Keratinocyte (primary cell): Measurements from ENCODE around the gene CLK1.

ENCODE experiments used
- EZH2 ChIP-seq: IDR thresholded peaks from one replicate; pipeline ENCODE4 v1.6.1; 2012; ENCODE audit warnings: inconsistent platforms, mild to moderate bottlenecking, low read length, moderate library complexity
- TF ChIP-seq, protein P1 (sequence below), 3 experiments: IDR thresholded peaks in 1 of 3; conservative IDR thresholded peaks in 1 of 3; optimal IDR thresholded peaks in 1 of 3; 2 replicates in 2 of 3; 3 replicates in 1 of 3; pipeline versions ENCODE3 to v1.5.1; 2011; ENCODE audit warnings: low read length in 3 of 3, mild to moderate bottlenecking in 3 of 3, moderate library complexity in 2 of 3, control low read depth in 1 of 3, inconsistent platforms in 1 of 3; ENCODE audit not compliant: insufficient read depth in 2 of 3; ENCODE audit errors: extremely low read depth in 1 of 3

GRCh38 chr2:200847939-200848338 is 16.5 kb downstream of the CLK1 start:
- TF ChIP-seq, protein P1, sequence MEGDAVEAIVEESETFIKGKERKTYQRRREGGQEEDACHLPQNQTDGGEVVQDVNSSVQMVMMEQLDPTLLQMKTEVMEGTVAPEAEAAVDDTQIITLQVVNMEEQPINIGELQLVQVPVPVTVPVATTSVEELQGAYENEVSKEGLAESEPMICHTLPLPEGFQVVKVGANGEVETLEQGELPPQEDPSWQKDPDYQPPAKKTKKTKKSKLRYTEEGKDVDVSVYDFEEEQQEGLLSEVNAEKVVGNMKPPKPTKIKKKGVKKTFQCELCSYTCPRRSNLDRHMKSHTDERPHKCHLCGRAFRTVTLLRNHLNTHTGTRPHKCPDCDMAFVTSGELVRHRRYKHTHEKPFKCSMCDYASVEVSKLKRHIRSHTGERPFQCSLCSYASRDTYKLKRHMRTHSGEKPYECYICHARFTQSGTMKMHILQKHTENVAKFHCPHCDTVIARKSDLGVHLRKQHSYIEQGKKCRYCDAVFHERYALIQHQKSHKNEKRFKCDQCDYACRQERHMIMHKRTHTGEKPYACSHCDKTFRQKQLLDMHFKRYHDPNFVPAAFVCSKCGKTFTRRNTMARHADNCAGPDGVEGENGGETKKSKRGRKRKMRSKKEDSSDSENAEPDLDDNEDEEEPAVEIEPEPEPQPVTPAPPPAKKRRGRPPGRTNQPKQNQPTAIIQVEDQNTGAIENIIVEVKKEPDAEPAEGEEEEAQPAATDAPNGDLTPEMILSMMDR (optimal IDR thresholded peaks at IDR 0.05 in 1 of 3, IDR thresholded peaks at IDR 0.05 in 1 of 3, conservative IDR thresholded peaks at IDR 0.05 in 1 of 3; ENCODE audit: extremely low read depth in 1 of 3, insufficient read depth in 2 of 3, low read length in 3 of 3): no peak
- no peak for TF ChIP-seq EZH2
